WI38 (cell line): ENCODE measurements around the gene CYSTM1.
A peak's percentile ranks its signal among the peaks of the same experiment; 100 is the strongest.

ENCODE experiments used
- H3K4me3 ChIP-seq: 2 replicates; pipeline ENCODE4 v1.5.1; 2011; ENCODE audit warnings: low read depth, mild to moderate bottlenecking, control low read depth, low read length
- TF ChIP-seq, protein P1 (sequence below): IDR thresholded peaks from 2 replicates; pipeline ENCODE4 v1.5.1; 2012; ENCODE audit warnings: low read depth, mild to moderate bottlenecking, control low read depth, low read length

CYSTM1 gene, protein sequence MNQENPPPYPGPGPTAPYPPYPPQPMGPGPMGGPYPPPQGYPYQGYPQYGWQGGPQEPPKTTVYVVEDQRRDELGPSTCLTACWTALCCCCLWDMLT

DNA sequence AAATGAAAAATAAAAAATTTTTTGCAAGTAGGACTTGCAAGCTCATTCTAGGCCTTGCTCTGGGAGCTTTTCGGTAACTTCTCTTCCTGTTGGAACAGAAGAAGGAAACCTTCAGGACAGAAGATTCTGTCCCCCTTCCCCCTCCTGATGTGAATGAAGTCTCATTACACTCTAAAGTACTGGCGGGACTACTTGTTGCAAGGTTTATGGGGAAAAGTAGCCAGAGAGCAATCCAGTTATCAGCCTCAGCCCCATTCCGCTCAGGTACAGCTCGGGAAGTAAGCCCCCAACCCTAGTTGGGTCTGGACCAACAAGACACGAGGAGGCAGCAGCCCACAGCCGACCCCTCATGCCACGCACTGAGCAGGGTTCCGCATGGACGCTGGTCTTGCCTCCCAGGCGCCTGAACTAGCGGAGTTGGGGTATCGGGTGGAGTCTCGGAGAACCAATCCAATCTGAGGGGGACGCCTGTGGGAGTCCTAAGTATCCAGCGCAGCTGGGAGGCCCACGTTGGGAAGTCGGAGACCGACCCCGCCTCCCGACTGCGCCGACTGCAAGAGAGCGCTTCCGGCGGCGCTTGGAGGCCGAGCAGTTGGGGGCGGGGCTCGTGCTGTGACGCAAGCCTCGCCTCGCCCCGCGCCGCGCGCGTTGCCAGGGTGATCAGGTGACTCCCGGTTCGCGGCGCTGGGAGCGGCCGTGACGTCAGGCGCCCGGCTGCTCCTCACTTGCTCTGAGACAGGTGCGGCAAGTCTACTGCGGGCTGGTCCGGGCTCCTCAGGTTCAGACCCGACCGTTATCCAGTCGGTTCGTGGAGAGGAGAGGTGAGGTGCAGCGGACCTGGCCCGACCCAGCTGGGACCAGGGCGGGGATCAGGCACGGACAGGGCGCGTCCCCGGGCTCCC, at the start of gene CYSTM1:
Gene CYSTM1 (plus strand): TSS at position 724 of the 902 bp plus-strand sequence. CDS start 19,278 bp downstream, outside the sequence.
- TF ChIP-seq, protein P1, sequence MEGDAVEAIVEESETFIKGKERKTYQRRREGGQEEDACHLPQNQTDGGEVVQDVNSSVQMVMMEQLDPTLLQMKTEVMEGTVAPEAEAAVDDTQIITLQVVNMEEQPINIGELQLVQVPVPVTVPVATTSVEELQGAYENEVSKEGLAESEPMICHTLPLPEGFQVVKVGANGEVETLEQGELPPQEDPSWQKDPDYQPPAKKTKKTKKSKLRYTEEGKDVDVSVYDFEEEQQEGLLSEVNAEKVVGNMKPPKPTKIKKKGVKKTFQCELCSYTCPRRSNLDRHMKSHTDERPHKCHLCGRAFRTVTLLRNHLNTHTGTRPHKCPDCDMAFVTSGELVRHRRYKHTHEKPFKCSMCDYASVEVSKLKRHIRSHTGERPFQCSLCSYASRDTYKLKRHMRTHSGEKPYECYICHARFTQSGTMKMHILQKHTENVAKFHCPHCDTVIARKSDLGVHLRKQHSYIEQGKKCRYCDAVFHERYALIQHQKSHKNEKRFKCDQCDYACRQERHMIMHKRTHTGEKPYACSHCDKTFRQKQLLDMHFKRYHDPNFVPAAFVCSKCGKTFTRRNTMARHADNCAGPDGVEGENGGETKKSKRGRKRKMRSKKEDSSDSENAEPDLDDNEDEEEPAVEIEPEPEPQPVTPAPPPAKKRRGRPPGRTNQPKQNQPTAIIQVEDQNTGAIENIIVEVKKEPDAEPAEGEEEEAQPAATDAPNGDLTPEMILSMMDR, result no peak
- H3K4me3 ChIP-seq, result peak within 1 kb of the TSS; percentile 90

DNA sequence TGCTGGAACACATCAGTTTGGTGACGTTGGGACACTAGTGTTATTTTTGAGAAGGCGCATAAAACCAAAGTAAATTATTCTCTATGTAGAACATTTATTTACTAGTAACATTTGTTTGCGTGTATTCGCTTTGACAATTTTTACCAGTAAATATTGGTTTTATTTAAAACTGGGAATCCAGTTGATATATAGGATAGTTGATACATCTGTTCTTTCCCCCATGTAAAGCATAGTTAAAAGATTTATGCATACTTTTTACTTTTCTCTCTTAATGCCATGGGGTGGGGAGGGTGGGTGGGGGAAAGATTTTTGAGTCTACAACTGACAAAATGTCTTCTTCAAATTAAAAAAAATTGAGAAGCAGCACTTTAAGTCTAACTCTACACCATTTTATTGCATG, 49.4 kb upstream of the CYSTM1 start, which contains the start of gene IGIP:
Gene IGIP (plus strand): TSS at position 301 of the 400 bp plus-strand sequence. CDS start 2,540 bp downstream, outside the sequence.
- H3K4me3 ChIP-seq, result no peak within 1 kb of the TSS
- TF ChIP-seq, protein P1, result no peak

DNA sequence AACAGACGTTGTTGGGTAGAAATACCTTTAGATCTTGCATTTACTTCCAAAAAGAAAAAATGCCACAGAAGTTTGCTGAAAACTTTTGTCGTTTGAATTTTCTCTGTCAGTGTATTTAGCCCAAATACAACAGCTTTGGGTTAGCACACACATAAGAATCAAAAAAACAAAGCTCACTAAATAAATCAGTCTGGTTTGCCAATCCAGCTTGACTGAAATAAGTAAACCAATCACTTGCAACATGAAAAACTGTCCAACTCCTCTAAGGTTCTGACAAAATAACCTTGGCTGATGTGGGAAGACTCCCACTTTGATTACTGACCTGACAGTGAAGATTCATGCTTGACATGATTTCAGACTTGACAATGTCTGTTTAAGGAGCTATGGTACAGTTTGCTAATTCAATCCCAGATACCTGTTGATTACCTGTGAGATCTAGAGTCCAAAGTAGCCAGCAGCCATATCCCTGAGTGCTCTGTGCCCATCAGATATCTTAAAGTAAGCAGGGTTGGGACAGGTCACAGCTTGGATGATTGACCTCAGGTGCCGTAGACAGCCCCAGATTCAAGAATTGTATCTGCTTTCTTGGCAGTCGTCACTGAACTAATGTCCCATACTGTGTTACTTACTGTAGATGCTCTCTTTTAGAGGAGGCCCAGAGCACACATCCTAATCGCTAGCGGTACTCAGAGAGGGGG, 48.5 kb upstream of the CYSTM1 start:
- TF ChIP-seq, protein P1, result no peak
- H3K4me3 ChIP-seq, result no peak overlapping the region

DNA sequence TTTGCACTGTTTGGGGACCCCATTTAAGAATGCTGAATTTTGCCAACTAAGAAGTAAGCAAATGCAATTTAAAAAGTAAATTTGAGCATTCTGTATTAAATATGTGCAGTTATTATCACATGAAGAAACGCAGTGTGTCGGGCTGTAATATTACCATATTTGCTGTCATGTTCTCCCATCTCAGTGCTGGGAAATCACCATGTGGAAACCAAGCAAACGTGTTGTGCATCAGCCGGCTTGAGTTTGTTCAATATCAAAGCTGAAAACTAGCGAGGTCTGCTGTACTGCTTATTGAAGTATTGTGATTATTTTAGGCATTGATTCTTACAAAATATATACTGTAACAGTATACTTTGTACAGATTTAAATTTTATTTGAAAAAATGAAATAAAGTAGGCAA, 46.6 kb upstream of the CYSTM1 start:
- TF ChIP-seq, protein P1, result no peak
- no peak overlapping the region for H3K4me3 ChIP-seq

DNA sequence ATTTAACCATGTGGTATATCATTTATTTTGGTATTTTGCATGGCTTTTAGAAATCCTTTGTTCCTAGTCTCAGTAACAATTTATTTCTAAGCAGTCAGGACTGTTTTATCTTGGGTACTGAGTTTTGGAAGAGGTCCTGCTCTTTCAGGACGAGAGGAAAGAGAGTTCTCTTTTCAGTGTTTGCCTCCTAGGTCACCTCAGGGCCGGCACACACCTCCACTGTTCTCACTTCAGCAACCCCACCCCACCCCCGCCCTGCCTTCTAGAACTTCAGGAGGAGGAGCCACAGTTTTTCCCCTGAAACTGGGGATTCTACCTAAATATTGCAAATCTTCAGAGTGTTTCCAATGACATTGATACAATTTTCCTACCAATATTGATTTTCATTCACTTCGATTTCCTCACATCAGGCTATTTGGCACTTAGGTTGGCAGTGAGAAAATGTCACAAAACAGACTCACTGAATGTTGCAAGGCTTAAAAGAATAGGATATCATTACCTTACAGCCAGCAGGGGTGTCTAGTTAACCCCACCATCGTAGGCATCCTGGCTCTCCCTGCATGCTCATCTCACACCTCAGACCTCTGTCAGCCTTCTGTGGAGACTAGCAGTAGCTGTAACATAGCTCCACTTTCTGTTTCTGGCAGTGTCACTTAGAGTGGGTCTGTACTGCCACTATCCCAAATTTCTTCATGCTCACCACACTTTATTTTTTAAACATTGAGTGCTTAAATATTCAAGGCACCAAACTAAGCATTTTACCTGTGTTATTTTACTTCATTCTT, 43.8 kb upstream of the CYSTM1 start:
- TF ChIP-seq, protein P1, result no peak
- no peak overlapping the region for H3K4me3 ChIP-seq

DNA sequence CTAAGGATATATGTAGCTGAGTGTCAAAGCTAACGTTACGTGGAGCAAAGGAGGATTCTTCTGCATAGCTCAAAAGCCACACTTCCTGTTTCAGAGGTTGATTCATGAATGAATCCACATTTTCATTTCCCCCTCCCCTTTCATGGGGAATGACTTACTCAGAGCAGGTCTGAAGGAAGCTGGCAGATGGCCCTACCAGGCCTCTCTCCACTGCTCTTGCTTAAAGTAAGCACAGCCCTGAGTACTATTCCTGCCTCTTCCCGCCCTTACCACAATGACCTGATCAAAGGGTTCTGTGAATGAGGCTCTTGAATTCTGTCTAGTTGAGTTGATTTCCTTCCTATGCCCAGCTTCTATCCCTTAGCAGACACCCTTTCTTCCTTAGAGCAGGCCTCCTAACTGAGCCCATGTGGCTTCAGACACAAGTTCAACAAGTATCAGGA, 43.0 kb upstream of the CYSTM1 start:
- TF ChIP-seq, protein P1, result no peak
- H3K4me3 ChIP-seq, result no peak overlapping the region
